ENCODE data around the gene EML1. TPM values are rescaled to one million over a fixed set of nuclear protein-coding genes. Genes with fewer than 3 reads are reported as not detected.
A peak's percentile ranks its signal among the peaks of the same experiment; 100 is the strongest.

The EML1 gene
- total RNA-seq, 1 donor from 2014 or later: 34.5 TPM

DNA sequence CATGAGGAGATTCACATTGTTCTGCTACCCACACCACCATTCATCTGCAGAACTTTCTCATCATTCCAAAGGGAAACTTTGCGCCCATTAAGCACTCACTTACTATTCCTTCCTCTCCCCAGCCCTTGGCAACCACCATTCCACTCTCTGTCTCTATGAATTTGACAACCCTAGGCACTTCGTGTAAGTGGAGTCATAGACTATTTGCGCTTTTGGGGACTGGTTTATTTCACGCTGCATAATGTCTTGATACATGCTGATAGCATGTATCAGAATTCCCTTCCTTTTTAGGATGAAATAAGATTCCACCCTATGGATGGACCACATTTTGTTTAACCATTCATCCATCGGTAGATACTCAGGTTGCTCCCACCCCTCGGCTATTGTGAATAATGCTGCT is 4.5 kb upstream of the EML1 start:
- Histone ChIP-seq H3K4me3 (no peak overlapping the region), H3K9me3 (no peaks in the 10 kb centered on the region), H3K27ac (no peak overlapping the region), H3K27me3 (ENCODE audit: low read depth) (no peaks in the 10 kb centered on the region), H3K36me3 (no peaks in the 10 kb centered on the region), H3K4me1 (peaks cover 19% of the 10 kb centered on the region)
- DNase-seq (no peak), ATAC-seq (no peak)
- intact Hi-C loops (cut with DNase I): no loop called here
- TF ChIP-seq, protein P1, sequence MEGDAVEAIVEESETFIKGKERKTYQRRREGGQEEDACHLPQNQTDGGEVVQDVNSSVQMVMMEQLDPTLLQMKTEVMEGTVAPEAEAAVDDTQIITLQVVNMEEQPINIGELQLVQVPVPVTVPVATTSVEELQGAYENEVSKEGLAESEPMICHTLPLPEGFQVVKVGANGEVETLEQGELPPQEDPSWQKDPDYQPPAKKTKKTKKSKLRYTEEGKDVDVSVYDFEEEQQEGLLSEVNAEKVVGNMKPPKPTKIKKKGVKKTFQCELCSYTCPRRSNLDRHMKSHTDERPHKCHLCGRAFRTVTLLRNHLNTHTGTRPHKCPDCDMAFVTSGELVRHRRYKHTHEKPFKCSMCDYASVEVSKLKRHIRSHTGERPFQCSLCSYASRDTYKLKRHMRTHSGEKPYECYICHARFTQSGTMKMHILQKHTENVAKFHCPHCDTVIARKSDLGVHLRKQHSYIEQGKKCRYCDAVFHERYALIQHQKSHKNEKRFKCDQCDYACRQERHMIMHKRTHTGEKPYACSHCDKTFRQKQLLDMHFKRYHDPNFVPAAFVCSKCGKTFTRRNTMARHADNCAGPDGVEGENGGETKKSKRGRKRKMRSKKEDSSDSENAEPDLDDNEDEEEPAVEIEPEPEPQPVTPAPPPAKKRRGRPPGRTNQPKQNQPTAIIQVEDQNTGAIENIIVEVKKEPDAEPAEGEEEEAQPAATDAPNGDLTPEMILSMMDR (IDR thresholded peaks at IDR 0.05): no peak

DNA sequence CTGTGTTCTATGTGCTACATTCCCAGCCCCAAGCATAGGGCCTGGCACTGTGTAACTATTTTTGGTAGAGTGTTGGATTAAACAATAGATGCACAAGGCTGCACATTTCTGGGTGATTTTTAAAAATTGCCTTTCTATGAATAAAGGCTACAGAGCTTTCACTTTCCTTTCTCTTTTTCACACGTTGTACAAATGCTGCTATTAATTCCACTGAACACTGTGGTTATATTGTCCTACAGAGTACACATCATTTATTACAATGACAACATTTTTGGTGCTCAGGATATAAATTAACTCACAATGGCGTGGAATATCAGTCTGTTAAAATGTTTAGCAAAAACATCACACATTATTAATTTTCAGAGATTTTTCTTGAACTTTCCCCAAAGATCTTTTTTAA is 3.6 kb upstream of the EML1 start:
- peaks cover 27% of the 10 kb centered on the region for H3K4me1 ChIP-seq
- no peak overlapping the region for H3K27ac ChIP-seq

DNA sequence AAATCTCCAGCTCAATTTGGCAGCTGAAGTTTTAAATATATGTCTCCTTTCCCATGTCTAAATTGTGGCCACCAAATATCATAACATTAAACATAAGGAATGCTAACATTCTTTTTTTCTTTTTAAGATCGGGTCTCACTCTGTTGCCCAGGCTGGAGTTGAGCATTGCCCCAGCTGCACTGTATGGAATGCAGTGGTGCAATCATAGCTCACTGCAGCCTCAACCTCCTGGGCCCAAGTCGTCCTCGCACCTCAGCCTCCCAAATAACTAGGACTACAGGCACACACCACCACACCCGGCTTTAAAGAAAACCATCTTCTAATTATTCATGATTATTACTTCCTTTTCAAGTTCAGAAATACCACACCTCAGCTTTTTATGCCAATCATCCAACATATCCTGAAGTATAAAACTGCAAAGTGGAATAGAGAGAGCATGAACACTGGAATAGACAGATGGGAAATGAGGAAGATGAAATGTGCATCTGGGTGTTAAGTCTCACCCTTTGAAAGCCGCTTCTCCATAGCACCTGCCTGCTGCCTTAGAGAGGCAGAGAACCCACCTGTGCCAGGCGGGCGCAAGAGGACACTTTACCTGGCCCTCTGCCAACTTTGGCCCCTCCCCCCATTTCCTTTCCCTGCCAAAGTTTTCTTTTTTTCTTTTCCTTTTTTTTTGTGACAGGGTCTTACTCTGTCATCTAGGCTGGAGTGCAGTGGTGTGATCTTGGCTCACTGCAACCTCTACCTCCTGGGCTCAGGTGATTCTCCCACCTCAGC is 2.8 kb upstream of the EML1 start:
- intact Hi-C loops (cut with DNase I): no loop called here
- TF ChIP-seq, protein P1 (IDR thresholded peaks at IDR 0.05): no peak

More for the DNA sequence above, 3.6 kb upstream of the EML1 start:
- TF ChIP-seq, protein P1 (IDR thresholded peaks at IDR 0.05): no peak
- Histone ChIP-seq H3K9me3 (no peaks in the 10 kb centered on the region), H3K27me3 (ENCODE audit: low read depth) (no peaks in the 10 kb centered on the region), H3K36me3 (no peaks in the 10 kb centered on the region), H3K4me3 (no peak overlapping the region)
- intact Hi-C loops (cut with DNase I): no loop called here
- DNase-seq: no peak
- no peak for ATAC-seq

DNA sequence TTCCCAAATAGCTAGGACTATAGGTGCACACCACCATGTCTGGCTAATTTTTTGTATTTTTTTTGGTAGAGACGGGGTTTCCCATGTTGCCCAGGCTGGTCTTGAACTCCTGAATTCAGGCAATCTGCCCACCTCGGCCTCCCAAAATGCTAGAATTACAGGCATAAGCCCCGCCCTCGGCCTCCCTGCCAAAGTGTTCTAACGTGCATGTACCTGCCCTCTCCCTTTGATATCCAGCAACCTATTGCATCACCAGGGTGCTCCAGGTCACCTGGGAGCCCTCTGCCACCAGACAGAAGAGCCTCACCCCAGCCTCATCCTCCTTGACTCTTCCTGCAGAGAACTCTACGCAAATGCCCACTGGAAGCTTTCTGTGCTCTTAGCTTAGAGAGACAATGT is 2.2 kb upstream of the EML1 start:
- Histone ChIP-seq H3K4me3 (no peak overlapping the region), H3K4me1 (peaks cover 30% of the 10 kb centered on the region), H3K27ac (no peak overlapping the region), H3K27me3 (ENCODE audit: low read depth) (no peaks in the 10 kb centered on the region), H3K36me3 (no peaks in the 10 kb centered on the region), H3K9me3 (no peaks in the 10 kb centered on the region)
- TF ChIP-seq, protein P1 (IDR thresholded peaks at IDR 0.05): no peak
- peak; percentile 68 for DNase-seq
- intact Hi-C loops (cut with DNase I): no loop called here
- ATAC-seq: no peak

More for the DNA sequence above, 2.8 kb upstream of the EML1 start:
- Histone ChIP-seq H3K4me3 (no peak overlapping the region), H3K4me1 (peaks cover 30% of the 10 kb centered on the region), H3K36me3 (no peaks in the 10 kb centered on the region), H3K27me3 (ENCODE audit: low read depth) (no peaks in the 10 kb centered on the region), H3K27ac (no peak overlapping the region), H3K9me3 (no peaks in the 10 kb centered on the region)
- DNase-seq: no peak
- no peak for ATAC-seq

DNA sequence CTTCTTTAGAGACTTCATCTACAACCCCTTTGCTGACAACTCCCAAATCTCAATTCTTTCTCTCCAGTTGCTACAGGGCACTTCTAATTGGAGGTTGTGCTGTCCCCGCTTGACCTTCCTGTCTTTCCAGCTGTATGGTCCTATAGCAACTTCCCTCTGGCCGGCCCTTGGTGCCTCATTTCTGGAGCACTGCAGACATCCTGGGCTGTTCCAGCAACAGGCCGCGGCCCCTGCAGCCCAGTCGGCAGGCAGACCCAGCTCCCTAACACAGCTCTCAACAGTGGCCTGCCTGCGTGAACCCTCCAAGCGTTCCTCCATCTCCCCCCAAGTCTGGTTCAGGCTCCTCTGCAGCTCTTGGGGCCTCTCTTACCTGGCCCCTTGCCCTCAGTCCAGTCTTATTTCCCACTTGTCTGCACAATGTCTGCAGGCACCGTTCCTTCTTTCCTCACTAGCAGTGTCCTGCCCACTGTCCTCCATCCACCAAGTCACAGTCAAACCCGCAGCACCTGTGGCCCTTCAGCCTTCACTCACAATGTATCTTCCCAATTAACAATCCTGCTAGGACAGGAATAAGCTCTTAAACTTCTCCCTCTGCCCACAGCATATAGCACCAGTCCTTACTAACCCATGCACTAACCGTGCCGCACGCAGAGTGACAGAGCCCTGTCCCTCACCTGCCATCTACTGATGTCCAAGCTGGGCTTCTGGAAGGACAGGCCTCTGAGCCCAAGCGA is 1.6 kb upstream of the EML1 start:
- intact Hi-C loops (cut with DNase I): no loop called here
- TF ChIP-seq, protein P1 (IDR thresholded peaks at IDR 0.05): no peak
- H3K9me3 ChIP-seq: no peaks in the 10 kb centered on the region
- no peaks in the 10 kb centered on the region for H3K27me3 ChIP-seq (ENCODE audit: low read depth)
- ATAC-seq (no peak), DNase-seq (no peak)
- peak overlapping the region; percentile 22 for H3K27ac ChIP-seq
- no peak overlapping the region for H3K4me3 ChIP-seq
- H3K36me3 ChIP-seq: no peaks in the 10 kb centered on the region
- peaks cover 30% of the 10 kb centered on the region for H3K4me1 ChIP-seq
